Kidney (tissue), 14 donors: ENCODE results near the gene DUS4L. TPM values are rescaled to one million over a fixed set of nuclear protein-coding genes. Genes with fewer than 3 reads are reported as not detected.

Experiments
- DNase-seq, 5 donors: peaks; one replicate each; pipeline ENCODE4 v3.0.0-alpha.2; 2013 to 2020
- FAIRE-seq: peaks from 2 replicates; lab custom pipeline; 2012; peaks lifted over from hg19 to GRCh38; lab: Jason Lieb, UNC
- H3K27ac ChIP-seq, 2 donors: one replicate each; pipeline ENCODE4 v1.7.0; 2013; ENCODE audit warnings: low read depth in 2 of 2, low read length in 2 of 2, inconsistent platforms in 1 of 2
- H3K27me3 ChIP-seq: one replicate; pipeline ENCODE4 v1.7.1; 2013; ENCODE audit warnings: low read length, inconsistent platforms; ENCODE audit not compliant: control insufficient read depth, insufficient read depth
- H3K36me3 ChIP-seq, 3 donors: one replicate each; pipeline versions ENCODE4 v1.7.0 to v1.7.1; 2013; ENCODE audit warnings: low read length in 3 of 3, control low read depth in 1 of 3, inconsistent platforms in 1 of 3; ENCODE audit not compliant: insufficient read depth in 3 of 3, control insufficient read depth in 2 of 3
- H3K4me1 ChIP-seq, 3 donors: one replicate each; pipeline versions ENCODE4 v1.7.0 to v1.7.1; 2013; ENCODE audit warnings: low read length in 3 of 3, inconsistent platforms in 1 of 3, low read depth in 1 of 3; ENCODE audit not compliant: control insufficient read depth in 2 of 3, insufficient read depth in 2 of 3
- H3K4me3 ChIP-seq, 3 donors: one replicate each; pipeline versions ENCODE4 v1.7.0 to v1.8.1; 2013; ENCODE audit warnings: low read length in 3 of 3, control low read depth in 1 of 3, inconsistent platforms in 1 of 3
- H3K9ac ChIP-seq, 3 donors: one replicate each; pipeline versions ENCODE4 v1.7.0 to v1.7.1; 2013; ENCODE audit warnings: low read length in 3 of 3, control low read depth in 1 of 3, inconsistent platforms in 1 of 3
- H3K9me3 ChIP-seq, 3 donors: one replicate each; pipeline versions ENCODE4 v1.7.0 to v1.7.1; 2013; ENCODE audit warnings: low read length in 3 of 3, control low read depth in 1 of 3, inconsistent platforms in 1 of 3; ENCODE audit not compliant: control insufficient read depth in 2 of 3, insufficient read depth in 1 of 3
- CTCF ChIP-seq: IDR thresholded peaks from 3 replicates; pipeline ENCODE4 v1.5.1; 2012; ENCODE audit warnings: mild to moderate bottlenecking, moderate library complexity, borderline replicate concordance; ENCODE audit not compliant: insufficient read depth; ENCODE audit errors: extremely low read depth
- intact Hi-C: fragments of 100-400 bp; cut with DNase I; formaldehyde crosslinking; loops from one replicate; pipeline ENCODE4 v1.11.1; 2022
- polyA plus RNA-seq: library from polyadenylated mRNA; stranded (reverse); fragments of 350-450 nt; fragmentation: Illumina TruSeq; extraction: RNeasy Lipid Tissue Mini Kit (QIAGEN cat#74804); gene quantifications from one replicate; pipeline ENCODE4 v1.2.3, GENCODE V29; 2014; ENCODE audit warnings: low read depth, low replicate concordance; ENCODE audit not compliant: insufficient read depth
- total RNA-seq: library from RNA; stranded (reverse); fragmentation: NEBNext Ultra II Directional; extraction: Animal tissue kit (Norgen Biotek cat#: 25700); gene quantifications from one replicate; pipeline ENCODE4 v1.2.1, GENCODE V29; 2021
- donor health status: control.
- donor health status: control.
- donor health status: control.
- donor health status: control.
- donor health status: control.
- donor health status: DM: yes; HTN: yes; CAD: no.
- donor health status: Normal renal cell carcinoma (clear cell type).

DUS4L gene
- total and polyA plus RNA-seq, 2 donors from 2014 or later, result 7.3 to 8.4 TPM

DNA sequence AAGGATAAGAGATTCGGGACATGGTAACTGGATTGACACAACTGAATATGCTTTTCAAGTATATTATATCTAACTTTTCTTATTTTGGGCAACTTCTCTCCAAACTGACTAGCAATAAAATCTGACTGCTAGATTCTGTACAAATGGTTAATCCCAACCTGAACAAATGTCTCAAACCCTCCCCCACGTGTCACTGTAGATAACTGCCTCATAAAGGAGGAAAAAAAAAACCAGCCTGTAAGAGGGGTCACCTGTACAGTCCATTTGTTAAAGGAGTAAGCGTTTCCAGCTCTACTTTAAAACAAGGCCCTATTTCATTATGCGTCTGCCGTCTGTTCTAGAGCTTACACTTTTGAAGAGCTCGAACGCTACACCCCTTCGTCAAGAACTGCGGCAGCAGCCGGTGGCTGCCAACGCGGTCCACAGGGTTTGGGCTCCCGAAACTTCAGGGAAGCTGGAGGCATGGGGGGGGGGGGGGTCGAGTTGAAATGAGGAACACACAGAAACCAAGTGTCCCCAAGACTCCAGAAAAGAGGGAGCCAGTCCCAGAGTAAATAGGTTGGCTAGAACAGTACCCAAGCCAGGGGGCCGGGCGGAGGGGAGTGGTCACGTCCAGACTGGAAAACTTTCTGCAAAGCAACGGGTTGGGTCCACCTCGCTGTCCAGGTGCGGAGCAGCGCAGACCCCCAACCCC lies 543 bp upstream of the DUS4L start:
- no peaks in the 10 kb centered on the region for H3K9me3 ChIP-seq
- DNase-seq, result peak in 1 of 5 donors; percentile 85
- H3K36me3 ChIP-seq, result no peaks in the 10 kb centered on the region
- H3K27me3 ChIP-seq, result no peaks in the 10 kb centered on the region
- peak overlapping the region in 2 of 3 donors; percentile 70 to 94 for H3K9ac ChIP-seq
- peak overlapping the region; percentile 71 to 76 for H3K27ac ChIP-seq
- H3K4me3 ChIP-seq, result peak overlapping the region; percentile 82 to 95 (median 95)
- no peak for FAIRE-seq
- TF ChIP-seq CTCF, result no peak
- intact Hi-C loops, result no loop called here
- peaks cover 0 to 14% (median 0%) of the 10 kb centered on the region in 3 donors for H3K4me1 ChIP-seq

DNA sequence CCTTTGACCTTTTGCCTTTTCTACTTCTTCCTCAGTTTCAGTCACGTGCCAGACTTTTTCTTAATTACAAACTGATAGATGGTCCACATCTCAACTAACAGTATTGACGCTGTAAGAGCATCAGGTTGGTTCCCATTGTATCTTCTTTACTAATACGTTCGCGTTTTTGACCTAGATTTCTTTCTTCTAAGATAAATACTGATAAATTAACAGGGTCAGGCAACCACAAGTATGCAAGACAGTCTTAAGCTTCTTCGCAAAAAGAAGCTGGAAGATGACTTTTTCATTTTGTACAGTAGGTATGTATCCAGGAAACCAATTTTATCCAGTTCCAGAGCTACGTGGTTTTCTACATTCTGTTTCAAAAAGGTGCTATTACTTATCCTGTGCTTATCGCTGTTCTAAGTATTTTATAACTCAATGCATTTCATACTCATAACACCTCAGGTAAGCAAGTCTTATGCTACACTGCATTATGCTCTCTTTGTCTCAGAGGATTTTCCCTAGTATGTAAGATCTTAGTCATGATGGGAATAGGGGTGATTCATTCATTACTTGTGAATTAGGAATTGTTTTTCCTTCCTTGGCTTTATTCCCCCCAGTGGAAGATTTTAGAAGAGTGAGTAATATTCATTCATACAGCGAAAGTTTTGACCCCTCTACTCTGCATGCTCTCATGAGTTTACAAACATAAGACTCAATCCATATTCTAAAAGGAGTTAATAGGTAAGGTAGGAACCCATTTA lies 955 bp downstream of the DUS4L start:
- Histone ChIP-seq H3K4me1 (peaks cover 0 to 14% (median 0%) of the 10 kb centered on the region in 3 donors), H3K36me3 (no peaks in the 10 kb centered on the region), H3K27me3 (no peaks in the 10 kb centered on the region), H3K27ac (peak overlapping the region; percentile 90 to 93), H3K9me3 (no peaks in the 10 kb centered on the region), H3K9ac (peak overlapping the region; percentile 91 to 95 (median 94)), H3K4me3 (peak overlapping the region; percentile 82 to 95 (median 95))
- intact Hi-C loops, result no loop called here
- no peak for TF ChIP-seq CTCF
- DNase-seq (peak in 1 of 5 donors; percentile 3), FAIRE-seq (no peak)

DNA sequence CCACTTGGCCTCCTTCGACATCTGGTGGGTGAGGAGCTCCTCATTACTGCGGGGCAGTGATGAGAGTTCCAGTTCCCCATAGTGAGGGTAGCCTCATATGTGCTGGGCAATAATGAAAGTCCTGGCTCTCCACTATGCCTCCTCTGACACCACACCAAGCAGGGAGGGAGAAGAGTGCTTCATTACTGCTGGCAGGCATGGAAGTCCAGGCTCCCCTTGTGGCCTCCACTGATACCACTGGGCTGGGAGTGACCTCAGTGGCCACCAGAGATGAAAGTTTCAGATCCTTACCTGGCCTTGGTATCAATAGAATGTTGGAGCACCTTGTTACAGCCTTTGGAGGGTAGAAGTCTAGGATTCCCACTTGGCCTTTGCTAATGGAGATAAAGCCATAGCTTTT lies 6.5 kb downstream of the DUS4L start:
- Histone ChIP-seq H3K27me3 (no peaks in the 10 kb centered on the region), H3K9ac (no peak overlapping the region), H3K27ac (no peak overlapping the region), H3K36me3 (peaks cover 0 to 6% (median 2%) of the 10 kb centered on the region in 3 donors), H3K4me3 (no peak overlapping the region), H3K9me3 (no peaks in the 10 kb centered on the region), H3K4me1 (no peaks in the 10 kb centered on the region)
- TF ChIP-seq CTCF, result no peak
- no peak for DNase-seq
- FAIRE-seq, result no peak
- intact Hi-C loops, result no loop called here
